Gastrocnemius medialis (tissue), 4 donors: ENCODE measurements around the gene SFMBT2. TPM values are rescaled to one million over a fixed set of nuclear protein-coding genes. Genes with fewer than 3 reads are reported as not detected.

Source experiments
- ATAC-seq, 2 donors: fragments of 150-250 bp; one replicate each; pipeline ENCODE4 v1.9.1; 2016
- DNase-seq, 2 donors: peaks; one replicate each; pipeline ENCODE4 v3.0.0-alpha.2; 2019
- H3K27ac ChIP-seq, 4 donors: fragments of 200-600 bp; sonication (generic); 1 replicate in 1 of 4; 2 replicates in 3 of 4; pipeline ENCODE4 v1.5.1; 2016 to 2018; ENCODE audit warnings: mild to moderate bottlenecking in 2 of 4, moderate library complexity in 1 of 4
- H3K27me3 ChIP-seq, 3 donors: fragments of 200-600 bp; sonication (generic) in 2 of 3; 1 replicate in 1 of 3; 2 replicates in 2 of 3; pipeline versions ENCODE4 v1.5.1 to v1.6.0; 2016 to 2019; ENCODE audit warnings: mild to moderate bottlenecking in 1 of 3, moderate library complexity in 1 of 3
- H3K36me3 ChIP-seq, 2 donors: fragments of 200-600 bp; sonication (generic) in 1 of 2; one replicate each; pipeline ENCODE4 v1.5.1; 2017 to 2018
- H3K4me1 ChIP-seq, 2 donors: fragments of 200-600 bp; sonication (generic) in 1 of 2; one replicate each; pipeline ENCODE4 v1.5.1; 2016 to 2017; ENCODE audit warnings: mild to moderate bottlenecking in 2 of 2
- H3K4me3 ChIP-seq, 4 donors: fragments of 200-600 bp; sonication (generic) in 3 of 4; 1 replicate in 1 of 4; 2 replicates in 3 of 4; pipeline ENCODE4 v1.5.1; 2016 to 2019; ENCODE audit warnings: mild to moderate bottlenecking in 2 of 4
- H3K9me3 ChIP-seq, 3 donors: fragments of 200-600 bp; sonication (generic) in 2 of 3; 1 replicate in 1 of 3; 2 replicates in 2 of 3; pipeline ENCODE4 v1.5.1; 2016 to 2019
- POLR2A ChIP-seq, 2 donors: fragments of 450-650 bp; IDR thresholded peaks; one replicate each; pipeline ENCODE4 v1.6.1; 2017; ENCODE audit warnings: antibody characterized with exemption in 2 of 2, mild to moderate bottlenecking in 2 of 2, moderate library complexity in 2 of 2
- in situ Hi-C, 4 donors: fragments of 200-750 bp; cut with MboI; loops; one replicate each; pipeline versions ENCODE4 v1.15.0 to v1.8.0; 2017; ENCODE audit warnings: low sequenced_read_pairs in 4 of 4
- intact Hi-C: fragments of 100-400 bp; cut with DNase I; formaldehyde crosslinking; loops from one replicate; pipeline ENCODE4 v1.15.1; 2023; ENCODE audit warnings: low total_unique reads
- total RNA-seq, 4 donors: library from RNA; depleted of rRNA; stranded (reverse); fragments of >200 nt; gene quantifications; one replicate each; pipeline versions ENCODE4 v1.1.0 to v1.2.3, GENCODE V29; 2016
- TF ChIP-seq, protein P1 (sequence below), 5 experiments: fragments of 450-650 bp in 3 of 5; fragments of 200-600 bp in 2 of 5; sonication (generic) in 2 of 5; IDR thresholded peaks in 4 of 5; conservative IDR thresholded peaks in 1 of 5; 1 replicate in 4 of 5; 2 replicates in 1 of 5; pipeline ENCODE4 v1.5.1; 2016 to 2019; ENCODE audit warnings: antibody characterized with exemption in 5 of 5, mild to moderate bottlenecking in 3 of 5, moderate library complexity in 3 of 5

SFMBT2 gene
- total RNA-seq, 4 donors from 2014 or later = 1.1 to 6.9 (median 2.1) TPM

DNA sequence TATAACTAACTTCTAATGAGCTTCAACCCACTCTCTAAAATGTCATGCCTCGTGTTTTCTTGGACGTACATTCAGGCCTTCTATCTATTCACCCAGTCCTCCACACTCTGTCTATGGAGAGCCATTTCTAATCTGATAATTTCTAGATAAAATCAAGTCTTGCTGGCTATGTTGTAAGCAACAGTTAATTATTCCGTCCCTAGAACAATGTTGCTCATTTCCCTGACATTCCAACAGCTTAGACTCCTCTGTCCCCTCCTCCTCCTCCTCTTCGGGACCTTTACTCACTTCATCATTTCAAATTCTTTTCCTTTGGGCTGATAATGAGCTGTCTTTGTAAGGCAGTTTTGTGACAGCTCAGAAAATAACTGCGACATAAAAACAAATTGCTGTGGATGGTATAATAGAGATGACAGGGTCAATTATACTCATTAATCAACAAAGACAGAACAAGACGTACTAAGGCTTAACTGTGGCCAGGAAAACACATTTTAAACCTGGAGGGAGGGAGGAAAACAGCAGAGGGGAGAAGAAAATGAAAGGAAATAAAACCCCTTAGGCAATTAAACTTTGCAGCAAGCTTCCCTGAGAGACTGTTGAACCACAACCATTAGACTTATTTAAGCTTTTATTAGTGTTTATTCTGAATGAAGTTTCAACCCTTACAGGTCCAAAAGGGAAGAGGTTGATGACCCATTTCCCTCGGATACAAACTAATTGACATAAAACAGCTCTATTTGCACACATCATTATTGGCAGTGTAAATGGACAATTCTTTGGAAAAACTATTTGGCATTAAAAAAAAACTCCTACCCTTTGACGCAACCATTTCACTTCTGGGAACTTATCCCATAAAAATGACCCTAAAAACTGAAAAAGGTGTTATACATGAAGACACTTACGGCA is 179.1 kb downstream of the SFMBT2 start:
- no peak for ATAC-seq

DNA sequence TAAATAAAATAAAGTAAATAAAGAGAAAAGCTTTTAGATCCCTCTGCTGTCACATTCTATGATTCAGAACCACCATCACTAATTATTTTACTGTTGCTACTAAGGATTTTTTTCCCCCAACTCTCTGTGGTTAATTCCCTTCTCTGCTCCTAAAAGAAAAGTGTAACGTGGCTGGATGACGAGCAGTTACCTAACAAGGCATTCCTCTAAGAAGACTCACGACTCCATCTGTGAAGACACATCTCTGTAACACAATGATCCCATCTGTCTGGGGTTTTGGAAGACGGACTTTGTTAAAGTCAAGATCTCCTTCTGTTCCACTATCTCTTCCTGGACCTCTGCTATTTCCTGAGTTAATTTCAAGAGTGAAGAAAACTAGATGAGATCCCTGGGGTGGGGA is 179.9 kb downstream of the SFMBT2 start:
- no peak for ATAC-seq
- H3K27me3 ChIP-seq = no peaks in the 10 kb centered on the region
- TF ChIP-seq, protein P1, sequence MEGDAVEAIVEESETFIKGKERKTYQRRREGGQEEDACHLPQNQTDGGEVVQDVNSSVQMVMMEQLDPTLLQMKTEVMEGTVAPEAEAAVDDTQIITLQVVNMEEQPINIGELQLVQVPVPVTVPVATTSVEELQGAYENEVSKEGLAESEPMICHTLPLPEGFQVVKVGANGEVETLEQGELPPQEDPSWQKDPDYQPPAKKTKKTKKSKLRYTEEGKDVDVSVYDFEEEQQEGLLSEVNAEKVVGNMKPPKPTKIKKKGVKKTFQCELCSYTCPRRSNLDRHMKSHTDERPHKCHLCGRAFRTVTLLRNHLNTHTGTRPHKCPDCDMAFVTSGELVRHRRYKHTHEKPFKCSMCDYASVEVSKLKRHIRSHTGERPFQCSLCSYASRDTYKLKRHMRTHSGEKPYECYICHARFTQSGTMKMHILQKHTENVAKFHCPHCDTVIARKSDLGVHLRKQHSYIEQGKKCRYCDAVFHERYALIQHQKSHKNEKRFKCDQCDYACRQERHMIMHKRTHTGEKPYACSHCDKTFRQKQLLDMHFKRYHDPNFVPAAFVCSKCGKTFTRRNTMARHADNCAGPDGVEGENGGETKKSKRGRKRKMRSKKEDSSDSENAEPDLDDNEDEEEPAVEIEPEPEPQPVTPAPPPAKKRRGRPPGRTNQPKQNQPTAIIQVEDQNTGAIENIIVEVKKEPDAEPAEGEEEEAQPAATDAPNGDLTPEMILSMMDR (IDR thresholded peaks at IDR 0.05 in 4 of 5, conservative IDR thresholded peaks at IDR 0.05 in 1 of 5) = no peak
- TF ChIP-seq POLR2A (IDR thresholded peaks at IDR 0.05) = no peak
- H3K36me3 ChIP-seq = peaks cover 0 to 16% of the 10 kb centered on the region in 2 donors
- DNase-seq = no peak
- H3K27ac ChIP-seq = no peak overlapping the region
- H3K4me1 ChIP-seq = peaks cover 4 to 18% of the 10 kb centered on the region in 2 donors
- no peaks in the 10 kb centered on the region for H3K9me3 ChIP-seq
- intact Hi-C loops = loop anchor here (10.0 kb wide), 1 partner anchor 306 kb away; no protein-coding TSS in a partner anchor
- in situ Hi-C loops = no loop called here
- H3K4me3 ChIP-seq = no peak overlapping the region

More for the DNA sequence above, 179.1 kb downstream of the SFMBT2 start:
- Histone ChIP-seq H3K36me3 (peaks cover 0 to 8% of the 10 kb centered on the region in 2 donors), H3K27ac (no peak overlapping the region), H3K4me3 (no peak overlapping the region), H3K9me3 (no peaks in the 10 kb centered on the region), H3K4me1 (peaks cover 4 to 18% of the 10 kb centered on the region in 2 donors), H3K27me3 (no peaks in the 10 kb centered on the region)
- in situ Hi-C loops = no loop called here
- TF ChIP-seq, protein P1 (IDR thresholded peaks at IDR 0.05 in 4 of 5, conservative IDR thresholded peaks at IDR 0.05 in 1 of 5) = no peak
- TF ChIP-seq POLR2A (IDR thresholded peaks at IDR 0.05) = no peak
- intact Hi-C loops = loop anchor here (2.0 to 10.0 kb wide), 2 partner anchors 29 to 307 kb away; no protein-coding TSS in a partner anchor
- no peak for DNase-seq

DNA sequence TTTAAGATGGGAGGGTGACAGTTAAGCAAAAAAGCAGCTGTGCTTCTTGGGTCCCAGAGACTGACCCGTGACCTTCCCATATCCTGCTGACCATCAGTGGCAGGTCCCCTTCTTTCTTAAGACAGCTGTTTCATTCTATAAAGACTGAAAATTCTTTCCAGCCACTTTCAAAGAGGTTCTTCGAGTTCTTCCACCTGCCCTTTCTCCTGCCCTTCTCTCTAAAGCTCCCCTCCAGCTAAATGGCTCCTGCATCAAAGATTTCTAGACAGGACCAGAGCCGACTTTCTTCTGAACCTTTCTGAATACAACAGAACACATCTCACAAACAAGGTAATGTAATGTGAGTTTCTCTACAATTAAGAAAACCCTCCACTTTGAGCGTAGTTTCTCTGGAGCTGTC is 180.8 kb downstream of the SFMBT2 start:
- no peak for DNase-seq
- no peak overlapping the region for H3K4me3 ChIP-seq
- TF ChIP-seq POLR2A (IDR thresholded peaks at IDR 0.05) = no peak
- TF ChIP-seq, protein P1 (IDR thresholded peaks at IDR 0.05 in 4 of 5, conservative IDR thresholded peaks at IDR 0.05 in 1 of 5) = no peak
- in situ Hi-C loops (no loop called here), intact Hi-C loops (loop anchor here (10.0 kb wide), 1 partner anchor 305 kb away; no protein-coding TSS in a partner anchor)
- H3K36me3 ChIP-seq = peaks cover 0 to 26% of the 10 kb centered on the region in 2 donors
- H3K9me3 ChIP-seq = no peaks in the 10 kb centered on the region
- H3K4me1 ChIP-seq = peaks cover 4 to 12% of the 10 kb centered on the region in 2 donors
- H3K27ac ChIP-seq = no peak overlapping the region
- no peaks in the 10 kb centered on the region for H3K27me3 ChIP-seq
- no peak for ATAC-seq

DNA sequence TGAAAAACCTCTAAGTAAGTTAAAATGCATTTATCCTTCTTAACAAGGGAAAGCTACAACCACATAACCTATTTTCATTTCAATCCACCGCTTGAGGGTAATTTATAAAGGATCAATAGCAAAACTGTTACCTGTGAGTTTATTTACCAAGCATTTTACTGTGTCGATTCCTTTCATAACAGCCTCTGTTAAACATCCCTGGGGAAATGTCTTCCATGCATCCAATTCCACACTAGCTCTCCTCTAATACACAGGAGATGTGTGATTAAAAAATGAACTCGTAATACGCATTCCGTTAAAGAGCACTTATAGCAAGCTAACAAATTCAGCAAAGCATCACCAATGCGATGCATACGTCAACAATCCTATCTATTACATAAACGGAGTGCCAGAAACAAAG is 185.7 kb downstream of the SFMBT2 start:
- Histone ChIP-seq H3K36me3 (peaks cover 0 to 55% of the 10 kb centered on the region in 2 donors), H3K4me3 (no peak overlapping the region), H3K27me3 (no peaks in the 10 kb centered on the region), H3K9me3 (peaks cover 0 to 3% (median 0%) of the 10 kb centered on the region in 3 donors), H3K4me1 (no peaks in the 10 kb centered on the region), H3K27ac (no peak overlapping the region)
- DNase-seq (no peak), ATAC-seq (no peak)
- in situ Hi-C loops = no loop called here
- intact Hi-C loops = no loop called here
- TF ChIP-seq POLR2A (IDR thresholded peaks at IDR 0.05) = no peak
- TF ChIP-seq, protein P1 (IDR thresholded peaks at IDR 0.05 in 4 of 5, conservative IDR thresholded peaks at IDR 0.05 in 1 of 5) = no peak
